Memory B cell (primary cell): ENCODE measurements around the gene HOXB4.

Experiments
- ATAC-seq: fragments of 150-1000 bp; cut with Tn5 transposase; 2 replicates; pipeline ENCODE4 v1.10.0; 2021; ENCODE audit warnings: low read depth, mild to moderate bottlenecking, moderate library complexity
- DNase-seq, 2 donors: peaks; one replicate each; pipeline ENCODE4 v3.0.0; 2022; ENCODE audit warnings: low spot score in 2 of 2
- H3K27ac Mint-ChIP-seq: one replicate; pipeline ENCODE4 v1.8.0; 2022; ENCODE audit warnings: mild to moderate bottlenecking, moderate library complexity, mixed read lengths
- H3K27me3 Mint-ChIP-seq: one replicate; pipeline ENCODE4 v1.8.0; 2022; ENCODE audit warnings: mixed read lengths
- H3K36me3 Mint-ChIP-seq: one replicate; pipeline ENCODE4 v1.8.0; 2022; ENCODE audit warnings: mild to moderate bottlenecking, mixed read lengths
- H3K4me1 Mint-ChIP-seq: one replicate; pipeline ENCODE4 v1.8.0; 2022; ENCODE audit warnings: mixed read lengths
- H3K4me3 Mint-ChIP-seq: one replicate; pipeline ENCODE4 v1.8.0; 2022; ENCODE audit warnings: mild to moderate bottlenecking, moderate library complexity, mixed read lengths
- H3K9me3 Mint-ChIP-seq: one replicate; pipeline ENCODE4 v1.8.0; 2022; ENCODE audit warnings: mixed read lengths

Gene HOXB4

GRCh38 chr17:48552466-48553189 lies 25.5 kb downstream of the HOXB4 start:
- no peak overlapping the region for H3K4me3 Mint-ChIP-seq
- H3K9me3 Mint-ChIP-seq, result no peaks in the 10 kb centered on the region
- no peak for ATAC-seq
- no peak overlapping the region for H3K27ac Mint-ChIP-seq
- peaks cover 2% of the 10 kb centered on the region for H3K4me1 Mint-ChIP-seq
- no peak for DNase-seq
- H3K36me3 Mint-ChIP-seq, result peaks cover 3% of the 10 kb centered on the region
- H3K27me3 Mint-ChIP-seq, result peaks cover 14% of the 10 kb centered on the region

- H3K9me3 Mint-ChIP-seq, result no peaks in the 10 kb centered on the region
- peaks cover 13% of the 10 kb centered on the region for H3K27me3 Mint-ChIP-seq
- H3K4me1 Mint-ChIP-seq, result peaks cover 2% of the 10 kb centered on the region
- peaks cover 3% of the 10 kb centered on the region for H3K36me3 Mint-ChIP-seq
- H3K27ac Mint-ChIP-seq, result no peak overlapping the region
- ATAC-seq, result no peak
- no peak for DNase-seq
- no peak overlapping the region for H3K4me3 Mint-ChIP-seq
Measured at GRCh38 chr17:48551596-48552465, 26.3 kb downstream of the HOXB4 start.

GRCh38 chr17:48551214-48551555 lies 27.0 kb downstream of the HOXB4 start:
- H3K27me3 Mint-ChIP-seq, result peaks cover 13% of the 10 kb centered on the region
- peaks cover 2% of the 10 kb centered on the region for H3K4me1 Mint-ChIP-seq
- H3K9me3 Mint-ChIP-seq, result no peaks in the 10 kb centered on the region
- no peak overlapping the region for H3K27ac Mint-ChIP-seq
- no peak for DNase-seq
- H3K4me3 Mint-ChIP-seq, result no peak overlapping the region
- H3K36me3 Mint-ChIP-seq, result peaks cover 1% of the 10 kb centered on the region
- no peak for ATAC-seq

- DNase-seq (no peak), ATAC-seq (no peak)
- no peak overlapping the region for H3K4me3 Mint-ChIP-seq
- H3K36me3 Mint-ChIP-seq, result peaks cover 1% of the 10 kb centered on the region
- no peaks in the 10 kb centered on the region for H3K9me3 Mint-ChIP-seq
- H3K27ac Mint-ChIP-seq, result no peak overlapping the region
- H3K4me1 Mint-ChIP-seq, result peaks cover 2% of the 10 kb centered on the region
- H3K27me3 Mint-ChIP-seq, result peaks cover 15% of the 10 kb centered on the region
Measured at GRCh38 chr17:48550502-48551213, 27.5 kb downstream of the HOXB4 start.

- Mint-ChIP-seq H3K27me3 (peaks cover 14% of the 10 kb centered on the region), H3K36me3 (peaks cover 1% of the 10 kb centered on the region), H3K4me3 (no peak overlapping the region), H3K27ac (no peak overlapping the region), H3K9me3 (no peaks in the 10 kb centered on the region), H3K4me1 (no peaks in the 10 kb centered on the region)
- no peak for DNase-seq
- no peak for ATAC-seq
Measured at GRCh38 chr17:48549914-48550501, 28.1 kb downstream of the HOXB4 start.

GRCh38 chr17:48549281-48549630 lies 28.9 kb downstream of the HOXB4 start:
- H3K27me3 Mint-ChIP-seq, result peaks cover 14% of the 10 kb centered on the region
- H3K36me3 Mint-ChIP-seq, result peaks cover 1% of the 10 kb centered on the region
- DNase-seq (no peak), ATAC-seq (no peak)
- H3K27ac Mint-ChIP-seq, result no peak overlapping the region
- H3K4me3 Mint-ChIP-seq, result no peak overlapping the region
- H3K4me1 Mint-ChIP-seq, result no peaks in the 10 kb centered on the region
- H3K9me3 Mint-ChIP-seq, result no peaks in the 10 kb centered on the region

- Mint-ChIP-seq H3K27ac (no peak overlapping the region), H3K4me1 (peaks cover 2% of the 10 kb centered on the region), H3K4me3 (no peak overlapping the region), H3K27me3 (peaks cover 16% of the 10 kb centered on the region), H3K9me3 (no peaks in the 10 kb centered on the region), H3K36me3 (peaks cover under 1% of the 10 kb centered on the region)
- DNase-seq (no peak), ATAC-seq (no peak)
Measured at GRCh38 chr17:48548523-48549280, 29.4 kb downstream of the HOXB4 start.

- Mint-ChIP-seq H3K4me3 (no peak overlapping the region), H3K9me3 (no peaks in the 10 kb centered on the region), H3K4me1 (peaks cover 5% of the 10 kb centered on the region), H3K27me3 (peaks cover 17% of the 10 kb centered on the region), H3K27ac (no peak overlapping the region), H3K36me3 (no peaks in the 10 kb centered on the region)
- DNase-seq, result no peak
- ATAC-seq, result no peak
Measured at GRCh38 chr17:48547808-48548522, 30.2 kb downstream of the HOXB4 start.

- Mint-ChIP-seq H3K4me3 (no peak overlapping the region), H3K27ac (no peak overlapping the region), H3K4me1 (peaks cover 8% of the 10 kb centered on the region), H3K27me3 (peaks cover 21% of the 10 kb centered on the region), H3K9me3 (no peaks in the 10 kb centered on the region), H3K36me3 (no peaks in the 10 kb centered on the region)
- ATAC-seq, result no peak
- no peak for DNase-seq
Measured at GRCh38 chr17:48546924-48547807, 31.0 kb downstream of the HOXB4 start.

GRCh38 chr17:48546137-48546923 lies 31.8 kb downstream of the HOXB4 start:
- Mint-ChIP-seq H3K36me3 (no peaks in the 10 kb centered on the region), H3K9me3 (no peaks in the 10 kb centered on the region), H3K4me3 (no peak overlapping the region), H3K27me3 (peaks cover 26% of the 10 kb centered on the region), H3K4me1 (peaks cover 14% of the 10 kb centered on the region), H3K27ac (no peak overlapping the region)
- no peak for ATAC-seq
- no peak for DNase-seq

- H3K4me1 Mint-ChIP-seq, result peaks cover 14% of the 10 kb centered on the region
- peaks cover 28% of the 10 kb centered on the region for H3K27me3 Mint-ChIP-seq
- DNase-seq (no peak), ATAC-seq (no peak)
- H3K36me3 Mint-ChIP-seq, result no peaks in the 10 kb centered on the region
- H3K9me3 Mint-ChIP-seq, result no peaks in the 10 kb centered on the region
- H3K4me3 Mint-ChIP-seq, result no peak overlapping the region
- no peak overlapping the region for H3K27ac Mint-ChIP-seq
Measured at GRCh38 chr17:48545539-48545938, 32.6 kb downstream of the HOXB4 start.

- no peak for DNase-seq
- Mint-ChIP-seq H3K4me1 (peaks cover 14% of the 10 kb centered on the region), H3K4me3 (peak within 1 kb of the TSS; percentile 82), H3K36me3 (no peaks in the 10 kb centered on the region), H3K9me3 (no peaks in the 10 kb centered on the region), H3K27me3 (peaks cover 27% of the 10 kb centered on the region), H3K27ac (peak within 1 kb of the TSS; percentile 40)
- ATAC-seq, result no peak
Measured at GRCh38 chr17:48545022-48545375, 33.2 kb downstream of the HOXB4 start, which contains the start of gene HOXB2. HOXB2 (minus strand) TSS chr17:48545109; CDS start chr17:48544911, 198 bp downstream.
